Fibroblast of lung (primary cell): ENCODE results near the gene GP1BB. TPM values are rescaled to one million over a fixed set of nuclear protein-coding genes. Genes with fewer than 3 reads are reported as not detected.

ENCODE experiments used
- DNase-seq, 2 donors: peaks; one replicate each; pipeline versions ENCODE4 v3.0.0 to v3.0.0-alpha.2; 2010; ENCODE audit warnings: low read depth in 2 of 2
- H2AFZ ChIP-seq: 2 replicates; pipeline ENCODE4 v1.5.1; 2012; ENCODE audit warnings: low read length, control low read depth, inconsistent platforms
- H3K27ac ChIP-seq: 2 replicates; pipeline ENCODE4 v1.5.1; 2011; ENCODE audit warnings: low read length, control low read depth; ENCODE audit not compliant: insufficient read depth
- H3K27me3 ChIP-seq: 2 replicates; pipeline ENCODE4 v1.5.1; 2011; ENCODE audit warnings: mild to moderate bottlenecking, low read length; ENCODE audit not compliant: control insufficient read depth, insufficient read depth
- H3K36me3 ChIP-seq: 2 replicates; pipeline ENCODE4 v1.5.1; 2011; ENCODE audit warnings: low read length; ENCODE audit not compliant: control insufficient read depth, insufficient read depth
- H3K4me1 ChIP-seq: 2 replicates; pipeline ENCODE4 v1.5.1; 2011; ENCODE audit warnings: low read length; ENCODE audit not compliant: control insufficient read depth, insufficient read depth; ENCODE audit errors: extremely low read depth
- H3K4me2 ChIP-seq: 2 replicates; pipeline ENCODE4 v1.5.1; 2011; ENCODE audit warnings: low read length, control low read depth; ENCODE audit not compliant: insufficient read depth; ENCODE audit errors: extremely low read depth
- H3K4me3 ChIP-seq, 4 experiments: fragments of 200-600 bp in 1 of 4; sonication (generic) in 1 of 4; replicated peaks in 1 of 4; 2 replicates each; pipeline ENCODE4 v1.5.1; 2011 to 2016; ENCODE audit warnings: low read length in 4 of 4, low read depth in 3 of 4, mild to moderate bottlenecking in 3 of 4, control low read depth in 2 of 4, inconsistent platforms in 1 of 4, mixed read lengths in 1 of 4; ENCODE audit not compliant: insufficient read depth in 1 of 4; ENCODE audit errors: control extremely low read depth in 1 of 4
- H3K79me2 ChIP-seq: 2 replicates; pipeline ENCODE4 v1.5.1; 2012; ENCODE audit warnings: mild to moderate bottlenecking, low read length, inconsistent platforms; ENCODE audit not compliant: control insufficient read depth, insufficient read depth
- H3K9ac ChIP-seq: 2 replicates; pipeline ENCODE4 v1.5.1; 2011; ENCODE audit warnings: mild to moderate bottlenecking, low read length, control low read depth; ENCODE audit not compliant: insufficient read depth
- H3K9me3 ChIP-seq: 2 replicates; pipeline ENCODE4 v1.5.1; 2012; ENCODE audit warnings: low read depth, low read length; ENCODE audit not compliant: control insufficient read depth, insufficient read depth
- H4K20me1 ChIP-seq: 2 replicates; pipeline ENCODE4 v1.5.1; 2011; ENCODE audit warnings: low read length; ENCODE audit not compliant: control insufficient read depth, insufficient read depth; ENCODE audit errors: extremely low read depth
- CTCF ChIP-seq, 2 donors: IDR thresholded peaks in 1 of 2; conservative IDR thresholded peaks in 1 of 2; 1 replicate in 1 of 2; 2 replicates in 1 of 2; pipeline ENCODE4 v1.5.1; 2011 to 2012; ENCODE audit warnings: low read length in 2 of 2, control low read depth in 1 of 2, inconsistent platforms in 1 of 2, low read depth in 1 of 2, mild to moderate bottlenecking in 1 of 2
- EZH2 ChIP-seq: IDR thresholded peaks from 2 replicates; pipeline ENCODE4 v1.5.1; 2012; ENCODE audit warnings: low read length, control low read depth, mild to moderate bottlenecking; ENCODE audit errors: missing control alignments
- polyA plus RNA-seq, 2 donors: library from polyadenylated mRNA; depleted of rRNA in 1 of 2; stranded (reverse) in 1 of 2; unstranded in 1 of 2; fragments of >200 nt; gene quantifications; 2 replicates each; pipeline ENCODE4 v1.2.1, GENCODE V29; 2011 to 2012; ENCODE audit warnings: missing spikeins in 1 of 2
- total RNA-seq: library from RNA; depleted of rRNA; stranded (reverse); fragments of >200 nt; gene quantifications from 2 replicates; pipeline ENCODE4 v1.2.1, GENCODE V29; 2014

Gene GP1BB
- total and polyA plus RNA-seq, 2 donors (not counting 1 experiment from before 2014, with no cell fraction given), result 0.50 to 1.8 TPM

GRCh38 chr22:19747551-19747950, 24.2 kb downstream of the GP1BB start:
- TF ChIP-seq CTCF (conservative IDR thresholded peaks at IDR 0.05 in 1 of 2, IDR thresholded peaks at IDR 0.05 in 1 of 2; ENCODE audit: low read depth in 1 of 2, low read length in 2 of 2) (no peak), EZH2 (no peak)
- H3K9ac ChIP-seq, result no peak overlapping the region

GRCh38 chr22:19748139-19748538, 24.8 kb downstream of the GP1BB start:
- no peak overlapping the region for H3K27ac ChIP-seq
- no peaks in the 10 kb centered on the region for H3K9me3 ChIP-seq
- no peak overlapping the region for H3K4me2 ChIP-seq
- H3K36me3 ChIP-seq, result no peaks in the 10 kb centered on the region
- H3K9ac ChIP-seq, result no peak overlapping the region
- no peak for TF ChIP-seq CTCF (conservative IDR thresholded peaks at IDR 0.05 in 1 of 2, IDR thresholded peaks at IDR 0.05 in 1 of 2; ENCODE audit: low read depth in 1 of 2, low read length in 2 of 2)
- TF ChIP-seq EZH2, result no peak
- H3K4me3 ChIP-seq, result no peak overlapping the region
- DNase-seq, result no peak
- no peaks in the 10 kb centered on the region for H3K4me1 ChIP-seq
- no peak overlapping the region for H2AFZ ChIP-seq
- H4K20me1 ChIP-seq, result no peaks in the 10 kb centered on the region
- H3K79me2 ChIP-seq, result no peaks in the 10 kb centered on the region
- H3K27me3 ChIP-seq, result peaks cover 6% of the 10 kb centered on the region

More at GRCh38 chr22:19747551-19747950, 24.2 kb downstream of the GP1BB start:
- no peak for DNase-seq
- Histone ChIP-seq H3K27me3 (peaks cover 3% of the 10 kb centered on the region), H3K79me2 (no peaks in the 10 kb centered on the region), H4K20me1 (no peaks in the 10 kb centered on the region), H3K9me3 (no peaks in the 10 kb centered on the region), H3K27ac (no peak overlapping the region), H3K4me3 (no peak overlapping the region), H2AFZ (no peak overlapping the region), H3K4me2 (no peak overlapping the region), H3K36me3 (no peaks in the 10 kb centered on the region), H3K4me1 (no peaks in the 10 kb centered on the region)

- Histone ChIP-seq H3K4me3 (no peak overlapping the region), H3K4me1 (no peaks in the 10 kb centered on the region), H3K79me2 (no peaks in the 10 kb centered on the region), H3K27me3 (peaks cover 16% of the 10 kb centered on the region), H3K4me2 (no peak overlapping the region), H3K9ac (no peak overlapping the region), H3K27ac (no peak overlapping the region), H3K9me3 (no peaks in the 10 kb centered on the region), H4K20me1 (no peaks in the 10 kb centered on the region), H2AFZ (no peak overlapping the region), H3K36me3 (no peaks in the 10 kb centered on the region)
- TF ChIP-seq CTCF (conservative IDR thresholded peaks at IDR 0.05 in 1 of 2, IDR thresholded peaks at IDR 0.05 in 1 of 2; ENCODE audit: low read depth in 1 of 2, low read length in 2 of 2), result no peak
- TF ChIP-seq EZH2, result no peak
- DNase-seq, result no peak
Measured at GRCh38 chr22:19748991-19749664, 25.8 kb downstream of the GP1BB start.
